HG03457 (cell line): ENCODE measurements around the gene MAGEA9.
A peak's percentile ranks its signal among the peaks of the same experiment; 100 is the strongest.
"Not testable (repeated sequence)": the region's sequence is repeated elsewhere in the genome, so short reads cannot be mapped to it uniquely, and the experiment has no call there.

Experiments used
- ATAC-seq: cut with Tn5 transposase; IDR thresholded peaks from one replicate; pipeline ENCODE4 v1.9.1; 2021; ENCODE audit warnings: moderate number of reproducible peaks; ENCODE audit not compliant: unreplicated experiment

The MAGEA9 gene

GRCh38 chrX:149781727-149782126 lies at the start of gene MAGEA9:
MAGEA9 (plus strand) TSS chrX:149781930; CDS start chrX:149786211, 4,281 bp downstream.
- ATAC-seq: not testable (repeated sequence)

GRCh38 chrX:149742269-149742668 lies 39.5 kb upstream of the MAGEA9 start:
- not testable (repeated sequence) for ATAC-seq

GRCh38 chrX:149746390-149747007 lies 35.2 kb upstream of the MAGEA9 start:
- ATAC-seq: not testable (repeated sequence)

- no peak for ATAC-seq
Measured at GRCh38 chrX:149757206-149758067, 24.3 kb upstream of the MAGEA9 start.

- no peak for ATAC-seq
Measured at GRCh38 chrX:149758068-149758714, 23.5 kb upstream of the MAGEA9 start.

GRCh38 chrX:149758715-149759078 lies 23.0 kb upstream of the MAGEA9 start:
- not testable (repeated sequence) for ATAC-seq

GRCh38 chrX:149759824-149760223 lies 21.9 kb upstream of the MAGEA9 start:
- no peak for ATAC-seq

- no peak for ATAC-seq
Measured at GRCh38 chrX:149760965-149761364, 20.8 kb upstream of the MAGEA9 start.

- not testable (repeated sequence) for ATAC-seq
Measured at GRCh38 chrX:149761858-149762674, 19.7 kb upstream of the MAGEA9 start.

GRCh38 chrX:149762696-149763614 lies 18.8 kb upstream of the MAGEA9 start:
- ATAC-seq: no peak

- ATAC-seq: not testable (repeated sequence)
Measured at GRCh38 chrX:149770344-149770743, 11.4 kb upstream of the MAGEA9 start.

- ATAC-seq: not testable (repeated sequence)
Measured at GRCh38 chrX:149773026-149773425, 8.7 kb upstream of the MAGEA9 start.

- not testable (repeated sequence) for ATAC-seq
Measured at GRCh38 chrX:149773768-149774167, 8.0 kb upstream of the MAGEA9 start, which contains the start of gene HSFX1. HSFX1 (plus strand) TSS chrX:149774068; CDS start chrX:149774682, 614 bp downstream.

GRCh38 chrX:149777999-149778398 lies 3.7 kb upstream of the MAGEA9 start:
- ATAC-seq: not testable (repeated sequence)

- ATAC-seq: peak; percentile 100
Measured at GRCh38 chrX:149795531-149795930, 13.8 kb downstream of the MAGEA9 start.

GRCh38 chrX:149799095-149799714 lies 17.5 kb downstream of the MAGEA9 start:
- no peak for ATAC-seq

- ATAC-seq: no peak
Measured at GRCh38 chrX:149799938-149800337, 18.2 kb downstream of the MAGEA9 start.

- no peak for ATAC-seq
Measured at GRCh38 chrX:149803458-149804062, 21.8 kb downstream of the MAGEA9 start.

GRCh38 chrX:149804102-149804501 lies 22.4 kb downstream of the MAGEA9 start:
- no peak for ATAC-seq
